ENCODE results near the gene VPS26C.

DNA sequence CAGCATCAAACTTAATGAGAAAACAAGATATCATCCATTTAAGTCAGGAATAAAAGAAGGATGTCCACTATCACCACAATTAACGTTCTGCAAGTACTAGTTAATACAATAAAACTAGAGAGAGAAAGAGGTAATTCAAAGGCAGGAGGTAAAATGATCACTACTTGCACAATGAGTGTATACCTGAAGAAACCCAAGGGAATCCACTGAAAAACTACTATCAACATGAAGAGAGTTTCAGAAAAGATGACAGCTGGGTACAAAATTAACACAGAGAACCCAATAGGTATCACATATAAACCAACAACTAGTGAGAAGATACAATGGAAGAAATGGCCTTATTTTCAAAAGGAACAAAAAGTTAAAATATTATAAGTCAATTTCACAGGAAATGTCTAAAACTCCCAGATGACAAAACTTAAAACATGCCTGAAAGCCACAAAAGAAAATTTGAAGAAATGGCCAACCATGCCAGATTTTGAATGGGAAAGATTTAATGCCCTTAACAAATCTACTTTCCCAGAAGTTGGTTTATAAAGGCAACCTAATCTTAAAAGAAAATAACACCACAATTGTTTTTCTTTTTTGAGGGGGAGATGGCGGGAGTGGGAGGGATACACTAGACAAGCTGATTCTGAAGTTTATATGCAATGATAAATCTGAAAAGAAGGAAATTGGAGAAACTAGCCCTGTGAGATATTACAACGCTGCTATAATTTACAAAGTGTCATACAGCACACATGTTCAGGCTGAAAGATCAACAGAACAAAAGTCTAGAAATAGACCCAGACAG lies 17.8 kb downstream of the VPS26C start:
- TF ChIP-seq POLR2A (IDR thresholded peaks at IDR 0.05): no peak
- TF ChIP-seq, protein P1, sequence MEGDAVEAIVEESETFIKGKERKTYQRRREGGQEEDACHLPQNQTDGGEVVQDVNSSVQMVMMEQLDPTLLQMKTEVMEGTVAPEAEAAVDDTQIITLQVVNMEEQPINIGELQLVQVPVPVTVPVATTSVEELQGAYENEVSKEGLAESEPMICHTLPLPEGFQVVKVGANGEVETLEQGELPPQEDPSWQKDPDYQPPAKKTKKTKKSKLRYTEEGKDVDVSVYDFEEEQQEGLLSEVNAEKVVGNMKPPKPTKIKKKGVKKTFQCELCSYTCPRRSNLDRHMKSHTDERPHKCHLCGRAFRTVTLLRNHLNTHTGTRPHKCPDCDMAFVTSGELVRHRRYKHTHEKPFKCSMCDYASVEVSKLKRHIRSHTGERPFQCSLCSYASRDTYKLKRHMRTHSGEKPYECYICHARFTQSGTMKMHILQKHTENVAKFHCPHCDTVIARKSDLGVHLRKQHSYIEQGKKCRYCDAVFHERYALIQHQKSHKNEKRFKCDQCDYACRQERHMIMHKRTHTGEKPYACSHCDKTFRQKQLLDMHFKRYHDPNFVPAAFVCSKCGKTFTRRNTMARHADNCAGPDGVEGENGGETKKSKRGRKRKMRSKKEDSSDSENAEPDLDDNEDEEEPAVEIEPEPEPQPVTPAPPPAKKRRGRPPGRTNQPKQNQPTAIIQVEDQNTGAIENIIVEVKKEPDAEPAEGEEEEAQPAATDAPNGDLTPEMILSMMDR (IDR thresholded peaks at IDR 0.05 in 8 of 11, conservative IDR thresholded peaks at IDR 0.05 in 3 of 11): no peak
- no peak for TF ChIP-seq POLR2AphosphoS5 (IDR thresholded peaks at IDR 0.05)
